CD4-positive, alpha-beta memory T cell (primary cell): ENCODE measurements around the gene LAMA3. TPM values are rescaled to one million over a fixed set of nuclear protein-coding genes. Genes with fewer than 3 reads are reported as not detected.

ENCODE experiments used
- CTCF ChIA-PET: fragments of 350-600 bp; sonication (Branson Sonifier 250); formaldehyde crosslinking; loops from one replicate; lab custom pipeline; 2021; ENCODE audit warnings: inconsistent platforms; ENCODE audit not compliant: partially characterized antibody; lab: Charles Lee
- POLR2A ChIA-PET: fragments of 350-600 bp; sonication (Branson Sonifier 250); formaldehyde crosslinking; loops from one replicate; lab custom pipeline; 2021; ENCODE audit not compliant: partially characterized antibody; lab: Charles Lee
- DNase-seq, 5 donors: peaks; one replicate each; pipeline versions ENCODE4 v3.0.0 to v3.0.0-alpha.2; 2020 to 2022; ENCODE audit warnings: mixed read lengths in 1 of 5
- H3K27ac ChIP-seq: one replicate; pipeline ENCODE4 v1.7.0; 2013; ENCODE audit warnings: low read depth, low read length
- H3K27me3 ChIP-seq: 2 replicates; pipeline ENCODE4 v1.7.0; 2013; ENCODE audit warnings: mild to moderate bottlenecking, low read length, moderate library complexity; ENCODE audit not compliant: insufficient read depth
- H3K36me3 ChIP-seq: 2 replicates; pipeline ENCODE4 v1.7.0; 2013; ENCODE audit warnings: mild to moderate bottlenecking, low read length, moderate library complexity; ENCODE audit not compliant: insufficient read depth
- H3K4me1 ChIP-seq: 2 replicates; pipeline ENCODE4 v1.7.0; 2013; ENCODE audit warnings: mild to moderate bottlenecking, low read length, moderate library complexity; ENCODE audit not compliant: insufficient read depth
- H3K4me3 ChIP-seq, 2 donors: one replicate each; pipeline ENCODE4 v1.7.0; 2013; ENCODE audit warnings: low read length in 2 of 2, mild to moderate bottlenecking in 1 of 2
- H3K9me3 ChIP-seq, 2 donors: one replicate each; pipeline ENCODE4 v1.7.0; 2013; ENCODE audit warnings: low read length in 2 of 2, control low read depth in 1 of 2; ENCODE audit not compliant: control insufficient read depth in 1 of 2
- H3K27ac Mint-ChIP-seq, 7 donors: one replicate each; pipeline ENCODE4 v1.8.0; 2020 to 2021; ENCODE audit warnings: mixed read lengths in 7 of 7, mild to moderate bottlenecking in 6 of 7, inconsistent platforms in 3 of 7, moderate library complexity in 3 of 7
- H3K27me3 Mint-ChIP-seq, 2 donors: one replicate each; pipeline ENCODE4 v1.8.0; 2020 to 2021; ENCODE audit warnings: mixed read lengths in 2 of 2
- H3K36me3 Mint-ChIP-seq, 2 donors: one replicate each; pipeline ENCODE4 v1.8.0; 2020 to 2021; ENCODE audit warnings: mixed read lengths in 2 of 2, inconsistent platforms in 1 of 2, mild to moderate bottlenecking in 1 of 2
- H3K4me1 Mint-ChIP-seq, 4 donors: one replicate each; pipeline ENCODE4 v1.8.0; 2020 to 2021; ENCODE audit warnings: mixed read lengths in 4 of 4, mild to moderate bottlenecking in 1 of 4
- H3K4me3 Mint-ChIP-seq, 8 donors: one replicate each; pipeline ENCODE4 v1.8.0; 2020 to 2021; ENCODE audit warnings: mixed read lengths in 8 of 8, mild to moderate bottlenecking in 7 of 8, moderate library complexity in 6 of 8, inconsistent platforms in 3 of 8
- H3K9me3 Mint-ChIP-seq, 8 donors: one replicate each; pipeline ENCODE4 v1.8.0; 2020 to 2021; ENCODE audit warnings: mixed read lengths in 8 of 8, mild to moderate bottlenecking in 5 of 8, inconsistent platforms in 3 of 8, moderate library complexity in 1 of 8
- intact Hi-C: fragments of 100-400 bp; cut with micrococcal nuclease; formaldehyde crosslinking; loops from one replicate; pipeline ENCODE4 v1.15.1; 2023
- polyA plus RNA-seq, 2 donors: library from polyadenylated mRNA; unstranded; fragments of 300-500 nt; fragmentation: Illumina TruSeq; gene quantifications; one replicate each; pipeline ENCODE4 v1.2.3, GENCODE V29; 2021
- total RNA-seq, 2 experiments: library from RNA; stranded (reverse); gene quantifications; one replicate each; pipeline ENCODE4 v1.2.3, GENCODE V29; 2021

LAMA3 gene
- total and polyA plus RNA-seq, 4 experiments from 2014 or later = not detected

DNA sequence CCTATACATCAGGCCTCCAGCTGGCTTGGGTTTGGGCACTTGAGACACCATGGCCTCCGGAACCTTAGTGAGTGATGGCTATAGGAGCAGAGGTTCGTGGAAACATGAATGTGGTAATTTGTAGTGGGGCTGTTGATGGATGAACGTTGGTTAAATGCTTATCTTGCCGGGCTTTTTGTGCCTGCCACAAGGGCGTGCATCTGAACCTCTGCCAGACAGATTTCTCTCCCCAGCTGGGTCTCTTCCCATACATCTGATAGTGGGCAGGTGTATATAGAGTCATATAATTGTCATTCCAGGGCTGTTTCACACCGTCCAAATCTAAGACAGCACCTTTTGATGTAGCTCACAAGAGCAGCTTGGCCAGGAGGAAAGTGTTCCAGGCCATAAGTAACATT, 14.7 kb downstream of the LAMA3 start:
- H3K27me3 Mint-ChIP-seq = peaks cover 12 to 31% of the 10 kb centered on the region in 2 donors
- H3K4me3 Mint-ChIP-seq = no peak overlapping the region
- ChIA-PET POLR2A (no interaction called here), CTCF (interaction anchor here (1.1 to 4.5 kb wide), 9 partner anchors 8 to 206 kb away, joined by 3 to 90 read pairs (median 6); no protein-coding TSS in a partner anchor)
- H3K36me3 ChIP-seq = no peaks in the 10 kb centered on the region
- H3K4me3 ChIP-seq = no peak overlapping the region
- no peaks in the 10 kb centered on the region for H3K4me1 Mint-ChIP-seq
- H3K9me3 ChIP-seq = peaks cover 0 to 3% of the 10 kb centered on the region in 2 donors
- H3K27me3 ChIP-seq = no peaks in the 10 kb centered on the region
- H3K4me1 ChIP-seq = no peaks in the 10 kb centered on the region
- no peak for DNase-seq
- H3K36me3 Mint-ChIP-seq = peaks cover 3 to 4% of the 10 kb centered on the region in 2 donors
- no peak overlapping the region for H3K27ac Mint-ChIP-seq
- no peak overlapping the region for H3K27ac ChIP-seq
- peaks cover 0 to 17% (median 8%) of the 10 kb centered on the region in 8 donors for H3K9me3 Mint-ChIP-seq
- intact Hi-C loops = loop anchor here (1.0 kb wide), 1 partner anchor 82 kb away; no protein-coding TSS in a partner anchor

DNA sequence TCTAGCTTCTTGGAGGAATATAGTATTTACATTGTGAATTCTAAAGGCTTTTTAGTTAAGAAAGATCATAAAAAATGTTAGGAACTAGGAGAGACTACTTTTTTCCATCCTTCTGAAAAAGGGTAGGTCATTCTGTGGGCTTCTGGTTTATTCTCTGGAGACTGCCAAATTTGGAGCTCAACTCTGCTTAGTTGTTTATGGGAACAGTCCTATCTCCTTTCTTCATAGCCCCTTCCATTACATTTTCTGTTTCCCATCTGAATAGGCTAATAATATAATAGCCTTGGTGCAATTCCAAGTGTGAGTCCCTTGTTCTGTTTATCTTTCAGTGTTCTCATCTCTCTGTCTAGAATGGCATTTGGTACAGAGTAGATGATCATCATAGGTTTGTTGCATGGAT, 15.6 kb downstream of the LAMA3 start:
- Mint-ChIP-seq H3K4me1 (no peaks in the 10 kb centered on the region), H3K36me3 (peaks cover 3 to 4% of the 10 kb centered on the region in 2 donors), H3K9me3 (peaks cover 0 to 17% (median 9%) of the 10 kb centered on the region in 8 donors), H3K4me3 (no peak overlapping the region), H3K27me3 (peaks cover 13 to 28% of the 10 kb centered on the region in 2 donors), H3K27ac (no peak overlapping the region)
- intact Hi-C loops = no loop called here
- Histone ChIP-seq H3K27me3 (no peaks in the 10 kb centered on the region), H3K27ac (no peak overlapping the region), H3K4me1 (no peaks in the 10 kb centered on the region), H3K4me3 (no peak overlapping the region), H3K36me3 (no peaks in the 10 kb centered on the region), H3K9me3 (peaks cover 0 to 3% of the 10 kb centered on the region in 2 donors)
- POLR2A ChIA-PET = no interaction called here
- DNase-seq = no peak
- CTCF ChIA-PET = interaction anchor here (1.2 to 4.5 kb wide), 4 partner anchors 13 to 207 kb away, joined by 3 to 90 read pairs (median 18); no protein-coding TSS in a partner anchor

DNA sequence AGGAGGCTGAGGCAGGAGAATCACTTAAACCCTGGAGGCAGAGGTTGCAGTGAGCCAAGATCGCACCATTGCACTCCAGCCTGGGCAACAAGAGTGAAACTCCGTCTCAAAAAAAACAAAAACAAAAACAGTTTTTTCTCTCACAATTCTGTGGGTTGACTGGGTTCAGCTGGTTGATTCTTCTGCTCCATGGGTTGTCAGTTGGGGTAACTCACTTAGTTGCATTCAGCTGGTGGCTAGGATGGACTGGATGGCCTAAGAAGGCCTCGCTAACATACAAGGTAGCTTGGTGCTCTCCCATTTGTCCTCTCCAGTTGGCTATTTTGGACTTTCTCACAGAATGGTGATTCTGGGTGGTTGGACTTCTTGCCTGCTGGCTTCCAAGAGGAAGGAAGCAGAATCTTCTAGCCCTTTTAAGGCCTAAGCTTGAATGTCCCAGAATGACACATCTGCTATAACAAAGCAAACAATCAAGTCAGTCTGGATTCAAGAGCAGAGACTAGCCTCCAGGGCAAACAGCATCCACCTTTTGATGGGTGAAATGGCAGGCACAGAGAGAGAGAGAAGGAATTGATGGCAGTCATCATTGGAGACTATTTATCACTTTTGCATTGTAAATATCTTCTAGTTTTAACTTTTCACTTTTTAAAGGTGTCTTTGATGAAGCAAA, 17.9 kb downstream of the LAMA3 start:
- Histone ChIP-seq H3K27ac (no peak overlapping the region), H3K4me3 (no peak overlapping the region), H3K36me3 (no peaks in the 10 kb centered on the region), H3K4me1 (peaks cover 1% of the 10 kb centered on the region), H3K9me3 (peaks cover 0 to 3% of the 10 kb centered on the region in 2 donors), H3K27me3 (no peaks in the 10 kb centered on the region)
- Mint-ChIP-seq H3K4me3 (no peak overlapping the region), H3K4me1 (peaks cover under 1 to 3% (median 3%) of the 10 kb centered on the region in 4 donors), H3K27me3 (peaks cover 7 to 22% of the 10 kb centered on the region in 2 donors), H3K9me3 (peaks cover 0 to 17% (median 9%) of the 10 kb centered on the region in 8 donors), H3K36me3 (peaks cover 3 to 4% of the 10 kb centered on the region in 2 donors), H3K27ac (peak overlapping the region in 1 of 7 donors; percentile 25)
- intact Hi-C loops = no loop called here
- ChIA-PET CTCF (no interaction called here), POLR2A (interaction anchor here (0.5 kb wide), 1 partner anchor 104 kb away, joined by 3 read pairs; no protein-coding TSS in a partner anchor)
- no peak for DNase-seq

DNA sequence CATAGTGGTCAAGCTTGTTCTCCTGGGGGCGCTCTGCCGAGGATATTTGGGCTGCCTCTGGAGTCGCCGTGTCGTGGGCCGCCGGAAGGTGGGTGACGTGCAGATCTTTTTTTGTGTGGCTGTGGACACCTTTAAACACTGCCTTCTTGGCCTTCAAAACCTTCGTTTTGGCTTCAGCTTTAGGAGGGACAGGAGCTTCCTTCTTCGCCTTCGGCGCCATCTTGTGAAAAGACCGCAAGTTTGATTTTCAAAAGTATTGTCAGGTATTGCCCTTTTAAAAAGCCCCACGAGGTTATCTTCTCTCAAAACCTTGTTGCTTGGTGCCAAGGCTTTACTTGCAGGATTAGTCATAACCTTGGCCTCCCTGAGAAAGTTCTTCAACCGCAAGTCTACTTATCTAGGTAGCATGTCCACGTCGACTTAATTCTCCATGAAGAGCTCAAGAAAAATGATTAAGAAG, 20.8 kb downstream of the LAMA3 start:
- Mint-ChIP-seq H3K4me3 (no peak overlapping the region), H3K9me3 (peaks cover 0 to 17% (median 9%) of the 10 kb centered on the region in 8 donors), H3K27me3 (peaks cover 3 to 9% of the 10 kb centered on the region in 2 donors), H3K4me1 (peaks cover 13 to 17% (median 15%) of the 10 kb centered on the region in 4 donors), H3K27ac (no peak overlapping the region), H3K36me3 (peaks cover 3 to 4% of the 10 kb centered on the region in 2 donors)
- peaks cover 0 to 3% of the 10 kb centered on the region in 2 donors for H3K9me3 ChIP-seq
- no peak overlapping the region for H3K4me3 ChIP-seq
- intact Hi-C loops = no loop called here
- H3K4me1 ChIP-seq = peaks cover 14% of the 10 kb centered on the region
- no peak for DNase-seq
- no peaks in the 10 kb centered on the region for H3K27me3 ChIP-seq
- no peak overlapping the region for H3K27ac ChIP-seq
- ChIA-PET POLR2A (no interaction called here), CTCF (no interaction called here)
- H3K36me3 ChIP-seq = no peaks in the 10 kb centered on the region

DNA sequence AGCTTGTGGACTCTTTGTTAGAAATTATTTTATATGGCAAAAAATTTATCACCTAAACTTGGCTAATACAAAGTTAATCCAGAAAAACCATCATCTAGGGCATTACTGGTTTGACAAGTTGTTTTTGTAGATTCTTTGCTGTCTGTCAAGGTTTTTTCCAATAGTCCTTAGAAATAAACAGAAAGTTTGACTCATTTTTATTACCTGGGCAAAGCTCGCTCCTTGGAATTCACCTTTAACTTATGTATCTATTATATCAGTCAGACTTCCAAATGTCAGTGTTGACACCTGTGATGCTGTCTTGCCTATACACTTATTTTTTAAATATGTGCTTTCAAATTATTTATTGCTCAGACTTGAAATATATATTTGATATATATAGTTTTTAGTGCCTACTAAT, 21.7 kb downstream of the LAMA3 start:
- CTCF ChIA-PET = no interaction called here
- Mint-ChIP-seq H3K36me3 (peaks cover 3 to 4% of the 10 kb centered on the region in 2 donors), H3K4me1 (peaks cover 13 to 17% (median 15%) of the 10 kb centered on the region in 4 donors), H3K27me3 (peaks cover 3 to 7% of the 10 kb centered on the region in 2 donors), H3K27ac (no peak overlapping the region), H3K9me3 (peaks cover 0 to 17% (median 9%) of the 10 kb centered on the region in 8 donors), H3K4me3 (no peak overlapping the region)
- Histone ChIP-seq H3K27ac (no peak overlapping the region), H3K4me3 (no peak overlapping the region), H3K4me1 (peaks cover 14% of the 10 kb centered on the region), H3K36me3 (no peaks in the 10 kb centered on the region), H3K9me3 (peaks cover 0 to 3% of the 10 kb centered on the region in 2 donors), H3K27me3 (no peaks in the 10 kb centered on the region)
- no peak for DNase-seq
- intact Hi-C loops = no loop called here
- POLR2A ChIA-PET = no interaction called here

DNA sequence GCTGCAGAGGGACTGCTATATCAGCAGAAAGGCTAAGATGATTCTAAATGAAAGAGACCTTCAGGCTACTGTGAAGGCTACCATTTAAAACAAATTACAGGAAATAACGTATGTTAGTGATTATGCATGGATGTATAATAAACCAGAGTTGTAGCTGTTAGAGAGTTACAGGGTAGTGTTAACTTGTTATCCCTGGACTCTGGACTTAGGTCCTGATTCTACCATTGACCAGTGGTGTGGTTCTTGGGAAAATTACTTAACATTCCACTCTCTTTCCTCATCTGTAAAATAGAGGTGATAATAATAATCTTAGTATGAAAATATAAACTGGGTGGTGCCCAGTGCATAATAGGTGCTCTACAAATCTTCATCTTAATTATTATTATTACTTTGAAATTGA, 22.2 kb downstream of the LAMA3 start:
- no peak overlapping the region for H3K27ac ChIP-seq
- peaks cover 3 to 4% of the 10 kb centered on the region in 2 donors for H3K36me3 Mint-ChIP-seq
- DNase-seq = no peak
- H3K4me3 Mint-ChIP-seq = no peak overlapping the region
- peaks cover 13 to 17% (median 15%) of the 10 kb centered on the region in 4 donors for H3K4me1 Mint-ChIP-seq
- peaks cover 0 to 3% of the 10 kb centered on the region in 2 donors for H3K9me3 ChIP-seq
- H3K27me3 Mint-ChIP-seq = peaks cover 3 to 7% of the 10 kb centered on the region in 2 donors
- H3K4me1 ChIP-seq = peaks cover 14% of the 10 kb centered on the region
- H3K9me3 Mint-ChIP-seq = peaks cover 0 to 14% (median 9%) of the 10 kb centered on the region in 8 donors
- CTCF ChIA-PET = interaction anchor here (2.1 kb wide), 1 partner anchor 9 kb away, joined by 6 read pairs; no protein-coding TSS in a partner anchor
- no peaks in the 10 kb centered on the region for H3K36me3 ChIP-seq
- no peak overlapping the region for H3K27ac Mint-ChIP-seq
- POLR2A ChIA-PET = no interaction called here
- intact Hi-C loops = no loop called here
- no peak overlapping the region for H3K4me3 ChIP-seq
- no peaks in the 10 kb centered on the region for H3K27me3 ChIP-seq

DNA sequence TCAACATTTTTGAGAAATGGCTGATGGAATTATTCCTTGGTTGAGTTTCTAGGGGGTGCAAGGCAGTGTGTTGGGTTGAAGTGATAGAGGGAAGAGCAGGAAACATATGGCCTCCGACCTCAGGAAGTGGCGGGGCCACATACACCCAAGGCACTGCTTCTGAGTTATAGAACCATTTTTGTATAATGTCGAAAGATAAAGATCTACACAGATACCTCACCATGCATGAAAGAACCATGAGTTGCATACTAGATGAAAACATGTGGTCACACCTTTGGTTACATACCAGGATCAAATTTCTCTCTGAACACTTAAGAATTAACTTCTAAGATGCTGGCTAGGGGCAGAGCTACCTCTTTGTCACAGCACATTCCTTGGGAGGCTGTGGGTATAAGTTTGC, 23.2 kb downstream of the LAMA3 start:
- H3K27me3 ChIP-seq = no peaks in the 10 kb centered on the region
- Mint-ChIP-seq H3K9me3 (peaks cover 0 to 7% (median 4%) of the 10 kb centered on the region in 8 donors), H3K27ac (peak overlapping the region in 1 of 7 donors; percentile 5), H3K4me3 (peak overlapping the region in 6 of 8 donors; percentile 9 to 73 (median 28)), H3K4me1 (peaks cover 13 to 17% (median 15%) of the 10 kb centered on the region in 4 donors), H3K27me3 (peaks cover 1 to 5% of the 10 kb centered on the region in 2 donors), H3K36me3 (peaks cover 0 to 3% of the 10 kb centered on the region in 2 donors)
- peaks cover 14% of the 10 kb centered on the region for H3K4me1 ChIP-seq
- ChIA-PET CTCF (interaction anchor here (2.1 kb wide), 1 partner anchor 10 kb away, joined by 6 read pairs; no protein-coding TSS in a partner anchor), POLR2A (no interaction called here)
- no peak overlapping the region for H3K4me3 ChIP-seq
- H3K27ac ChIP-seq = no peak overlapping the region
- H3K9me3 ChIP-seq = no peaks in the 10 kb centered on the region
- H3K36me3 ChIP-seq = no peaks in the 10 kb centered on the region
- DNase-seq = peak in 4 of 5 donors; percentile 45 to 57 (median 49)
- intact Hi-C loops = no loop called here
